ENCODE data around the gene CASP9. TPM values are rescaled to one million over a fixed set of nuclear protein-coding genes. Genes with fewer than 3 reads are reported as not detected.
"Not testable (repeated sequence)": the region's sequence is repeated elsewhere in the genome, so short reads cannot be mapped to it uniquely, and the experiment has no call there.

The CASP9 gene
- total and polyA plus RNA-seq, 2 donors (not counting 1 experiment from before 2014, with no cell fraction given): 5.6 to 6.4 TPM

GRCh38 chr1:15472587-15472986, 51.4 kb downstream of the CASP9 start:
- DNase-seq (ENCODE audit: low read depth in 2 of 2): no peak
- H3K36me3 ChIP-seq (ENCODE audit: control insufficient read depth, insufficient read depth, low read length): no peaks in the 10 kb centered on the region
- no peak overlapping the region for H3K4me2 ChIP-seq (ENCODE audit: extremely low read depth, insufficient read depth, low read length)
- H4K20me1 ChIP-seq (ENCODE audit: control insufficient read depth, extremely low read depth, insufficient read depth, low read length): no peaks in the 10 kb centered on the region
- no peak overlapping the region for H3K27ac ChIP-seq (ENCODE audit: insufficient read depth, low read length)
- H3K9me3 ChIP-seq (ENCODE audit: control insufficient read depth, insufficient read depth, low read depth, low read length): no peaks in the 10 kb centered on the region
- no peak overlapping the region for H3K9ac ChIP-seq (ENCODE audit: insufficient read depth, low read length)
- no peaks in the 10 kb centered on the region for H3K4me1 ChIP-seq (ENCODE audit: control insufficient read depth, extremely low read depth, insufficient read depth, low read length)
- no peak overlapping the region for H2AFZ ChIP-seq (ENCODE audit: low read length)
- no peaks in the 10 kb centered on the region for H3K79me2 ChIP-seq (ENCODE audit: control insufficient read depth, insufficient read depth, low read length)
- no peak overlapping the region for H3K4me3 ChIP-seq (replicated peaks in 1 of 4; ENCODE audit: control extremely low read depth in 1 of 4, insufficient read depth in 1 of 4, low read depth in 3 of 4, low read length in 4 of 4)
- TF ChIP-seq, protein P1, sequence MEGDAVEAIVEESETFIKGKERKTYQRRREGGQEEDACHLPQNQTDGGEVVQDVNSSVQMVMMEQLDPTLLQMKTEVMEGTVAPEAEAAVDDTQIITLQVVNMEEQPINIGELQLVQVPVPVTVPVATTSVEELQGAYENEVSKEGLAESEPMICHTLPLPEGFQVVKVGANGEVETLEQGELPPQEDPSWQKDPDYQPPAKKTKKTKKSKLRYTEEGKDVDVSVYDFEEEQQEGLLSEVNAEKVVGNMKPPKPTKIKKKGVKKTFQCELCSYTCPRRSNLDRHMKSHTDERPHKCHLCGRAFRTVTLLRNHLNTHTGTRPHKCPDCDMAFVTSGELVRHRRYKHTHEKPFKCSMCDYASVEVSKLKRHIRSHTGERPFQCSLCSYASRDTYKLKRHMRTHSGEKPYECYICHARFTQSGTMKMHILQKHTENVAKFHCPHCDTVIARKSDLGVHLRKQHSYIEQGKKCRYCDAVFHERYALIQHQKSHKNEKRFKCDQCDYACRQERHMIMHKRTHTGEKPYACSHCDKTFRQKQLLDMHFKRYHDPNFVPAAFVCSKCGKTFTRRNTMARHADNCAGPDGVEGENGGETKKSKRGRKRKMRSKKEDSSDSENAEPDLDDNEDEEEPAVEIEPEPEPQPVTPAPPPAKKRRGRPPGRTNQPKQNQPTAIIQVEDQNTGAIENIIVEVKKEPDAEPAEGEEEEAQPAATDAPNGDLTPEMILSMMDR (conservative IDR thresholded peaks at IDR 0.05 in 1 of 2, IDR thresholded peaks at IDR 0.05 in 1 of 2; ENCODE audit: low read depth in 1 of 2, low read length in 2 of 2): no peak
- TF ChIP-seq EZH2 (IDR thresholded peaks at IDR 0.05; ENCODE audit: low read length, missing control alignments): no peak
- no peaks in the 10 kb centered on the region for H3K27me3 ChIP-seq (ENCODE audit: control insufficient read depth, insufficient read depth, low read length)

DNA sequence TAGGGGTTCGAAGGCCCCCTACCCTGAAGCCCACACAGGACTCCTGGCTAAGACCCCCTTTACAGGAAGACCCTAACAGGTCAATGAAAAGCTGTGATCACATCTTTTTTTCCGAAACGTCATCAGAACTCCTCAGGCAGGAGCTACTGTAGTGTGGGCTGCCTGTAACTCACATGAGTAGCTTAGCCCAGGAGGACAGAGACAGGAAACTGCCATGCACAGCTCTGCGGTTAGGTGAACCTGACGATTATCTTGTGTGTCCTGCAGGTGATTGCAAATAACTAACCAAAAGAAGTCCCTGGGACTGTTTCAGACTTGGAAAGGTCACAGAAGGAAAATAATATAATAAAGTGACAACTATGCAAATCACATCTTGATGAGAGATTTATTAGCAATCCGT, 52.3 kb downstream of the CASP9 start:
- not testable (repeated sequence) for H3K9ac ChIP-seq (ENCODE audit: insufficient read depth, low read length); DNase-seq (ENCODE audit: low read depth in 2 of 2); H3K79me2 ChIP-seq (ENCODE audit: control insufficient read depth, insufficient read depth, low read length); H3K27ac ChIP-seq (ENCODE audit: insufficient read depth, low read length); H2AFZ ChIP-seq (ENCODE audit: low read length); H3K36me3 ChIP-seq (ENCODE audit: control insufficient read depth, insufficient read depth, low read length); H3K9me3 ChIP-seq (ENCODE audit: control insufficient read depth, insufficient read depth, low read depth, low read length); H4K20me1 ChIP-seq (ENCODE audit: control insufficient read depth, extremely low read depth, insufficient read depth, low read length); H3K4me2 ChIP-seq (ENCODE audit: extremely low read depth, insufficient read depth, low read length); H3K27me3 ChIP-seq (ENCODE audit: control insufficient read depth, insufficient read depth, low read length); H3K4me1 ChIP-seq (ENCODE audit: control insufficient read depth, extremely low read depth, insufficient read depth, low read length); H3K4me3 ChIP-seq (replicated peaks in 1 of 4; ENCODE audit: control extremely low read depth in 1 of 4, insufficient read depth in 1 of 4, low read depth in 3 of 4, low read length in 4 of 4)

DNA sequence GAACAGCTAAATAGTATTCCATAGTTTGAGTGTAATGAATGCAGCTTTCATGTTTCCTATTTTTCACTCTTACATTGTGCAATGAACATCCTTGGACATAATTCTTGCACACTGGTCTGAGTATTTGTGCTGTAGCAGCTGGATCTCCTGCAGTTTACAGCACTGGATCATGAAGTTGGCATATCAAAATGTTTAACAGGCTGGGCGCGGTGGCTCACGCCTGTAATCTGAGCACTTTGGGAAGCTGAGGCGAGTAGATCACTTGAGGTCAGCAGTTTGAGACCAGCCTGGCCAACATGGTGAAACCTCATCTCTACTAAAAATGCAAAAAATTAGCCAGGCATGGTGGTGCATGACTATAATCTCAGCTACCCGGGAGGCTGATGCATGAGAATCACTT, 52.9 kb downstream of the CASP9 start:
- H3K4me2 ChIP-seq (ENCODE audit: extremely low read depth, insufficient read depth, low read length); H3K27ac ChIP-seq (ENCODE audit: insufficient read depth, low read length); H3K79me2 ChIP-seq (ENCODE audit: control insufficient read depth, insufficient read depth, low read length); DNase-seq (ENCODE audit: low read depth in 2 of 2); H3K36me3 ChIP-seq (ENCODE audit: control insufficient read depth, insufficient read depth, low read length); H3K27me3 ChIP-seq (ENCODE audit: control insufficient read depth, insufficient read depth, low read length); H3K9me3 ChIP-seq (ENCODE audit: control insufficient read depth, insufficient read depth, low read depth, low read length); H3K4me1 ChIP-seq (ENCODE audit: control insufficient read depth, extremely low read depth, insufficient read depth, low read length); H2AFZ ChIP-seq (ENCODE audit: low read length); H3K9ac ChIP-seq (ENCODE audit: insufficient read depth, low read length); H3K4me3 ChIP-seq (replicated peaks in 1 of 4; ENCODE audit: control extremely low read depth in 1 of 4, insufficient read depth in 1 of 4, low read depth in 3 of 4, low read length in 4 of 4); H4K20me1 ChIP-seq (ENCODE audit: control insufficient read depth, extremely low read depth, insufficient read depth, low read length): not testable (repeated sequence)

GRCh38 chr1:15469821-15470448, 54.1 kb downstream of the CASP9 start:
- not testable (repeated sequence) for DNase-seq (ENCODE audit: low read depth in 2 of 2); H3K4me1 ChIP-seq (ENCODE audit: control insufficient read depth, extremely low read depth, insufficient read depth, low read length); H3K79me2 ChIP-seq (ENCODE audit: control insufficient read depth, insufficient read depth, low read length); H3K27ac ChIP-seq (ENCODE audit: insufficient read depth, low read length); H4K20me1 ChIP-seq (ENCODE audit: control insufficient read depth, extremely low read depth, insufficient read depth, low read length); H3K4me2 ChIP-seq (ENCODE audit: extremely low read depth, insufficient read depth, low read length); H3K36me3 ChIP-seq (ENCODE audit: control insufficient read depth, insufficient read depth, low read length); H3K27me3 ChIP-seq (ENCODE audit: control insufficient read depth, insufficient read depth, low read length); H3K9ac ChIP-seq (ENCODE audit: insufficient read depth, low read length); H3K4me3 ChIP-seq (replicated peaks in 1 of 4; ENCODE audit: control extremely low read depth in 1 of 4, insufficient read depth in 1 of 4, low read depth in 3 of 4, low read length in 4 of 4); H2AFZ ChIP-seq (ENCODE audit: low read length); H3K9me3 ChIP-seq (ENCODE audit: control insufficient read depth, insufficient read depth, low read depth, low read length)
